Measurements from ENCODE around the gene ANKRD63. TPM values are rescaled to one million over a fixed set of nuclear protein-coding genes. Genes with fewer than 3 reads are reported as not detected.

ANKRD63 gene
- total and polyA plus RNA-seq, 2 of the 13 experiments (the other 11 are each of a cell fraction or from before 2014, with no cell fraction given), result not detected

GRCh38 chr15:40285554-40286011, 2.7 kb upstream of the ANKRD63 start (continued):
- TF ChIP-seq ETS1 (CRISPR knock-in tag; IDR thresholded peaks at IDR 0.05) (no peak), KAT8 (CRISPR knock-in tag; IDR thresholded peaks at IDR 0.05) (no peak), ZBTB46 (CRISPR knock-in tag; IDR thresholded peaks at IDR 0.05; ENCODE audit: borderline replicate concordance) (no peak), GATA4 (IDR thresholded peaks at IDR 0.05; ENCODE audit: borderline replicate concordance, low read depth) (no peak), IRF9 (CRISPR knock-in tag; IDR thresholded peaks at IDR 0.05; ENCODE audit: borderline replicate concordance) (no peak), ZNF775 (CRISPR knock-in tag; IDR thresholded peaks at IDR 0.05; ENCODE audit: borderline replicate concordance) (no peak), MXD1 (CRISPR knock-in tag; IDR thresholded peaks at IDR 0.05) (no peak), PTBP1 (IDR thresholded peaks at IDR 0.05; ENCODE audit: low read depth, low read length, poor library complexity, severe bottlenecking) (no peak), ZNF234 (CRISPR knock-in tag; conservative IDR thresholded peaks at IDR 0.05) (no peak), ZNF609 (CRISPR knock-in tag; IDR thresholded peaks at IDR 0.05; ENCODE audit: borderline replicate concordance) (no peak)
